NCI-H2171 treated with DMSO at 0.1 percent for 48 hours (cell line): ENCODE measurements around the gene SNRNP48.
A peak's percentile ranks its signal among the peaks of the same experiment; 100 is the strongest.

Experiments used
- DNase-seq: peaks from one replicate; lab custom pipeline; 2025; lab: John Stamatoyannopoulos, UW

The SNRNP48 gene

GRCh38 chr6:7559651-7560385 lies 30.2 kb upstream of the SNRNP48 start:
- no peak for DNase-seq

- DNase-seq = peak; percentile 72
Measured at GRCh38 chr6:7561153-7561964, 28.6 kb upstream of the SNRNP48 start.

- no peak for DNase-seq
Measured at GRCh38 chr6:7562769-7563168, 27.2 kb upstream of the SNRNP48 start.

- DNase-seq = no peak
Measured at GRCh38 chr6:7566107-7566506, 23.9 kb upstream of the SNRNP48 start.

- no peak for DNase-seq
Measured at GRCh38 chr6:7566617-7567173, 23.3 kb upstream of the SNRNP48 start.

GRCh38 chr6:7568021-7568420 lies 22.0 kb upstream of the SNRNP48 start:
- DNase-seq = no peak

GRCh38 chr6:7569082-7569481 lies 20.9 kb upstream of the SNRNP48 start:
- DNase-seq = no peak

GRCh38 chr6:7572213-7572943 lies 17.6 kb upstream of the SNRNP48 start:
- DNase-seq = no peak

- DNase-seq = no peak
Measured at GRCh38 chr6:7574500-7574899, 15.5 kb upstream of the SNRNP48 start.

GRCh38 chr6:7578516-7578915 lies 11.5 kb upstream of the SNRNP48 start:
- no peak for DNase-seq

- no peak for DNase-seq
Measured at GRCh38 chr6:7578931-7579330, 11.1 kb upstream of the SNRNP48 start.

GRCh38 chr6:7579851-7580250 lies 10.1 kb upstream of the SNRNP48 start:
- no peak for DNase-seq

GRCh38 chr6:7580537-7580926 lies 9.5 kb upstream of the SNRNP48 start:
- no peak for DNase-seq

- no peak for DNase-seq
Measured at GRCh38 chr6:7580927-7581618, 8.9 kb upstream of the SNRNP48 start.

- no peak for DNase-seq
Measured at GRCh38 chr6:7585287-7585930, 4.6 kb upstream of the SNRNP48 start.

- no peak for DNase-seq
Measured at GRCh38 chr6:7587631-7588100, 2.3 kb upstream of the SNRNP48 start.

- no peak for DNase-seq
Measured at GRCh38 chr6:7588506-7588905, 1.5 kb upstream of the SNRNP48 start.

- DNase-seq = no peak
Measured at GRCh38 chr6:7589221-7589620, 777 bp upstream of the SNRNP48 start.

- no peak for DNase-seq
Measured at GRCh38 chr6:7590918-7591302, 912 bp downstream of the SNRNP48 start.

- DNase-seq = no peak
Measured at GRCh38 chr6:7591770-7592169, 1.8 kb downstream of the SNRNP48 start.

GRCh38 chr6:7593229-7593628 lies 3.2 kb downstream of the SNRNP48 start:
- DNase-seq = no peak
